ENCODE measurements around the gene TLR7. TPM values are rescaled to one million over a fixed set of nuclear protein-coding genes. Genes with fewer than 3 reads are reported as not detected.

The TLR7 gene
- total and polyA plus RNA-seq, 2 donors (not counting 1 experiment from before 2014, with no cell fraction given) = not detected

GRCh38 chrX:12912791-12913482, 46.1 kb downstream of the TLR7 start:
- no peak overlapping the region for H3K4me2 ChIP-seq (ENCODE audit: extremely low read depth, insufficient read depth, low read length)
- no peak overlapping the region for H3K9ac ChIP-seq (ENCODE audit: insufficient read depth, low read length)
- no peak overlapping the region for H2AFZ ChIP-seq (ENCODE audit: low read length)
- no peak overlapping the region for H3K4me3 ChIP-seq (replicated peaks in 1 of 4; ENCODE audit: control extremely low read depth in 1 of 4, insufficient read depth in 1 of 4, low read depth in 3 of 4, low read length in 4 of 4)
- H3K9me3 ChIP-seq (ENCODE audit: control insufficient read depth, insufficient read depth, low read depth, low read length) = no peaks in the 10 kb centered on the region
- H3K36me3 ChIP-seq (ENCODE audit: control insufficient read depth, insufficient read depth, low read length) = no peaks in the 10 kb centered on the region
- H3K4me1 ChIP-seq (ENCODE audit: control insufficient read depth, extremely low read depth, insufficient read depth, low read length) = no peaks in the 10 kb centered on the region
- no peak for DNase-seq (ENCODE audit: low read depth in 2 of 2)
- no peak overlapping the region for H3K27ac ChIP-seq (ENCODE audit: insufficient read depth, low read length)
- no peaks in the 10 kb centered on the region for H4K20me1 ChIP-seq (ENCODE audit: control insufficient read depth, extremely low read depth, insufficient read depth, low read length)
- H3K27me3 ChIP-seq (ENCODE audit: control insufficient read depth, insufficient read depth, low read length) = no peaks in the 10 kb centered on the region
- TF ChIP-seq EZH2 (IDR thresholded peaks at IDR 0.05; ENCODE audit: low read length, missing control alignments) = no peak
- TF ChIP-seq CTCF (conservative IDR thresholded peaks at IDR 0.05 in 1 of 2, IDR thresholded peaks at IDR 0.05 in 1 of 2; ENCODE audit: low read depth in 1 of 2, low read length in 2 of 2) = no peak
- no peaks in the 10 kb centered on the region for H3K79me2 ChIP-seq (ENCODE audit: control insufficient read depth, insufficient read depth, low read length)

GRCh38 chrX:12917753-12918152, 50.9 kb downstream of the TLR7 start:
- H3K4me3 ChIP-seq (replicated peaks in 1 of 4; ENCODE audit: control extremely low read depth in 1 of 4, insufficient read depth in 1 of 4, low read depth in 3 of 4, low read length in 4 of 4) = no peak overlapping the region
- H3K27me3 ChIP-seq (ENCODE audit: control insufficient read depth, insufficient read depth, low read length) = no peaks in the 10 kb centered on the region
- H2AFZ ChIP-seq (ENCODE audit: low read length) = no peak overlapping the region
- no peaks in the 10 kb centered on the region for H3K9me3 ChIP-seq (ENCODE audit: control insufficient read depth, insufficient read depth, low read depth, low read length)
- H3K4me2 ChIP-seq (ENCODE audit: extremely low read depth, insufficient read depth, low read length) = no peak overlapping the region
- H3K79me2 ChIP-seq (ENCODE audit: control insufficient read depth, insufficient read depth, low read length) = no peaks in the 10 kb centered on the region
- H3K36me3 ChIP-seq (ENCODE audit: control insufficient read depth, insufficient read depth, low read length) = no peaks in the 10 kb centered on the region
- no peak overlapping the region for H3K27ac ChIP-seq (ENCODE audit: insufficient read depth, low read length)
- no peak overlapping the region for H3K9ac ChIP-seq (ENCODE audit: insufficient read depth, low read length)
- DNase-seq (ENCODE audit: low read depth in 2 of 2) = no peak
- no peaks in the 10 kb centered on the region for H4K20me1 ChIP-seq (ENCODE audit: control insufficient read depth, extremely low read depth, insufficient read depth, low read length)
- no peaks in the 10 kb centered on the region for H3K4me1 ChIP-seq (ENCODE audit: control insufficient read depth, extremely low read depth, insufficient read depth, low read length)
- TF ChIP-seq EZH2 (IDR thresholded peaks at IDR 0.05; ENCODE audit: low read length, missing control alignments) (no peak), CTCF (conservative IDR thresholded peaks at IDR 0.05 in 1 of 2, IDR thresholded peaks at IDR 0.05 in 1 of 2; ENCODE audit: low read depth in 1 of 2, low read length in 2 of 2) (no peak)

- no peak overlapping the region for H3K4me2 ChIP-seq (ENCODE audit: extremely low read depth, insufficient read depth, low read length)
- no peak overlapping the region for H3K27ac ChIP-seq (ENCODE audit: insufficient read depth, low read length)
- H4K20me1 ChIP-seq (ENCODE audit: control insufficient read depth, extremely low read depth, insufficient read depth, low read length) = no peaks in the 10 kb centered on the region
- no peaks in the 10 kb centered on the region for H3K9me3 ChIP-seq (ENCODE audit: control insufficient read depth, insufficient read depth, low read depth, low read length)
- H2AFZ ChIP-seq (ENCODE audit: low read length) = no peak overlapping the region
- no peak overlapping the region for H3K9ac ChIP-seq (ENCODE audit: insufficient read depth, low read length)
- DNase-seq (ENCODE audit: low read depth in 2 of 2) = no peak
- H3K4me1 ChIP-seq (ENCODE audit: control insufficient read depth, extremely low read depth, insufficient read depth, low read length) = no peaks in the 10 kb centered on the region
- no peaks in the 10 kb centered on the region for H3K36me3 ChIP-seq (ENCODE audit: control insufficient read depth, insufficient read depth, low read length)
- TF ChIP-seq EZH2 (IDR thresholded peaks at IDR 0.05; ENCODE audit: low read length, missing control alignments) (no peak), CTCF (conservative IDR thresholded peaks at IDR 0.05 in 1 of 2, IDR thresholded peaks at IDR 0.05 in 1 of 2; ENCODE audit: low read depth in 1 of 2, low read length in 2 of 2) (no peak)
- no peak overlapping the region for H3K4me3 ChIP-seq (replicated peaks in 1 of 4; ENCODE audit: control extremely low read depth in 1 of 4, insufficient read depth in 1 of 4, low read depth in 3 of 4, low read length in 4 of 4)
- no peaks in the 10 kb centered on the region for H3K79me2 ChIP-seq (ENCODE audit: control insufficient read depth, insufficient read depth, low read length)
- no peaks in the 10 kb centered on the region for H3K27me3 ChIP-seq (ENCODE audit: control insufficient read depth, insufficient read depth, low read length)
These were observed 52.2 kb downstream of the TLR7 start for GRCh38 chrX:12919051-12919450.
